K562 (cell line): ENCODE measurements around the gene ST8SIA2. TPM values are rescaled to one million over a fixed set of nuclear protein-coding genes. Genes with fewer than 3 reads are reported as not detected.

ENCODE experiments used
- ATAC-seq: fragments of 200-7000 bp; cut with Tn5 transposase; 3 replicates; pipeline ENCODE4 v1.9.1; 2020; ENCODE audit warnings: moderate library complexity
- BruUV-seq: library from RNA; stranded (reverse); fragments of 400-500 nt; replicated peaks from 2 replicates; lab custom pipeline; 2021; lab: Mats Ljungman, UMichigan
- CTCF ChIA-PET: fragments of 300-600 bp; formaldehyde crosslinking; extraction: SDS; loops from one replicate; lab custom pipeline; 2021; ENCODE audit warnings: low intra/inter-chr PET ratio; lab: Yijun Ruan, JAX
- POLR2A ChIA-PET: fragments of 300-600, 350-650 bp; sonication (Branson Sonifier 250); formaldehyde crosslinking; extraction: SDS; loops from one replicate; lab custom pipeline; 2021; ENCODE audit warnings: antibody characterized with exemption, inconsistent platforms; lab: Yijun Ruan, JAX
- DNase-seq, 4 experiments: peaks; one replicate each; pipeline versions ENCODE4 v3.0.0 to v3.0.0-alpha.2; 2011 to 2018; ENCODE audit warnings: low spot score in 3 of 4, mixed read lengths in 3 of 4; ENCODE audit errors: extremely low read depth in 1 of 4
- FAIRE-seq: peaks from 2 replicates; lab custom pipeline; 2011; peaks lifted over from hg19 to GRCh38; lab: Jason Lieb, UNC
- H2AFZ ChIP-seq: 2 replicates; pipeline ENCODE4 v1.6.0; 2011; ENCODE audit warnings: low read depth, low read length, control low read depth, inconsistent platforms
- H3K27ac ChIP-seq: fragments of 200-600 bp; 3 replicates; pipeline ENCODE4 v1.8.0; 2011; ENCODE audit warnings: low read depth, mild to moderate bottlenecking, control low read depth, inconsistent platforms, low read length, moderate library complexity, mixed read lengths; ENCODE audit errors: extremely low read depth
- H3K27me3 ChIP-seq, 2 experiments: fragments of 300-600 bp in 1 of 2; 2 replicates in 1 of 2; 3 replicates in 1 of 2; pipeline versions ENCODE4 v1.6.0 to v1.8.0; 2011; ENCODE audit warnings: inconsistent platforms in 2 of 2, low read length in 2 of 2, mild to moderate bottlenecking in 1 of 2, mixed read lengths in 1 of 2, moderate library complexity in 1 of 2; ENCODE audit not compliant: control insufficient read depth in 2 of 2, insufficient read depth in 2 of 2
- H3K36me3 ChIP-seq: fragments of 300-600 bp; 3 replicates; pipeline ENCODE4 v1.8.0; 2011; ENCODE audit warnings: mild to moderate bottlenecking, low read length, inconsistent platforms; ENCODE audit not compliant: control insufficient read depth, insufficient read depth
- H3K4me1 ChIP-seq, 2 experiments: fragments of 200-600 bp in 1 of 2; replicated peaks in 1 of 2; 2 replicates in 1 of 2; 3 replicates in 1 of 2; pipeline versions ENCODE4 v1.5.1 to v1.8.0; 2011; ENCODE audit warnings: inconsistent platforms in 2 of 2, low read length in 2 of 2, mild to moderate bottlenecking in 1 of 2, mixed read lengths in 1 of 2, moderate library complexity in 1 of 2; ENCODE audit not compliant: control insufficient read depth in 2 of 2, insufficient read depth in 2 of 2
- H3K4me2 ChIP-seq: 2 replicates; pipeline ENCODE4 v1.6.1; 2011; ENCODE audit warnings: low read length, control low read depth, inconsistent platforms, mixed read lengths; ENCODE audit not compliant: insufficient read depth
- H3K4me3 ChIP-seq: fragments of 200-600 bp; sonication (generic), shearing (Covaris generic); 2 replicates; pipeline ENCODE4 v1.5.1; 2016; ENCODE audit warnings: control low read depth, inconsistent platforms
- H3K79me2 ChIP-seq: fragments of 200-600 bp; 3 replicates; pipeline ENCODE4 v1.8.0; 2011; ENCODE audit warnings: low read length, inconsistent platforms; ENCODE audit not compliant: control insufficient read depth, insufficient read depth
- H3K9ac ChIP-seq, 2 experiments: 2 replicates each; pipeline versions ENCODE4 v1.6.0 to v1.6.1; 2011; ENCODE audit warnings: low read depth in 2 of 2, low read length in 2 of 2, control low read depth in 1 of 2, inconsistent platforms in 1 of 2, mild to moderate bottlenecking in 1 of 2, mixed read lengths in 1 of 2; ENCODE audit not compliant: insufficient read depth in 1 of 2
- H3K9me1 ChIP-seq: one replicate; pipeline ENCODE4 v1.6.0; 2011; ENCODE audit warnings: inconsistent platforms, mild to moderate bottlenecking, low read length, moderate library complexity; ENCODE audit not compliant: control insufficient read depth, insufficient read depth
- H3K9me3 ChIP-seq: replicated peaks from 2 replicates; pipeline ENCODE4 v1.5.1; 2011; ENCODE audit warnings: low read depth, low read length, inconsistent platforms; ENCODE audit not compliant: control insufficient read depth, insufficient read depth
- H4K20me1 ChIP-seq: replicated peaks from 2 replicates; pipeline ENCODE4 v1.6.1; 2011; ENCODE audit warnings: low read length, inconsistent platforms, mixed read lengths; ENCODE audit not compliant: control insufficient read depth, insufficient read depth
- BCOR ChIP-seq: fragments of 450-650 bp; IDR thresholded peaks from 2 replicates; pipeline ENCODE4 v1.6.1; 2016
- CAMTA2 ChIP-seq: fragments of 250-450 bp; sonication (Bioruptor Pico); conservative IDR thresholded peaks from 2 replicates; pipeline ENCODE4 v1.5.1; 2022
- ZBTB8A ChIP-seq: fragments of 450-650 bp; IDR thresholded peaks from 2 replicates; pipeline ENCODE4 v1.6.1; 2018; ENCODE audit warnings: mild to moderate bottlenecking, moderate library complexity; ENCODE audit not compliant: partially characterized antibody
- ZNF311 ChIP-seq: fragments of 250-450 bp; sonication (Bioruptor Pico); IDR thresholded peaks from 2 replicates; pipeline ENCODE4 v1.4.0; 2020; ENCODE audit warnings: mild to moderate bottlenecking, moderate library complexity
- WGBS: fragments of 100-300 bp; shearing (Covaris generic); methylation state at CpG from one replicate; pipeline ENCODE4 v1.1.6; 2016; ENCODE audit warnings: low coverage, mixed read lengths; ENCODE audit not compliant: insufficient coverage; ENCODE audit errors: missing lambda C conversion rate; 5-methylcytosine and 5-hydroxymethylcytosine counted together
- in situ Hi-C: fragments of 300-500 bp; cut with MboI; formaldehyde crosslinking; loops from 4 replicates; pipeline ENCODE4 v1.15.0; 2018; ENCODE audit warnings: inconsistent platforms, mixed read lengths
- intact Hi-C: fragments of 100-400 bp; cut with micrococcal nuclease; formaldehyde crosslinking; loops from 2 replicates; pipeline ENCODE4 v1.14.2; 2022
- polyA plus RNA-seq, 8 experiments: library from polyadenylated mRNA; depleted of rRNA in 4 of 8; stranded (reverse) in 5 of 8; unstranded in 3 of 8; fragments of >200 nt; fragmentation: Nextera tagmentation in 2 of 8; fragmentation: Illumina TruSeq in 1 of 8; extraction: Ambion mirVana in 2 of 8; extraction: Trizol in 1 of 8; gene quantifications; 2 replicates each; pipeline versions ENCODE4 v1.2.1 to v1.2.3, GENCODE V29; 2011 to 2014; ENCODE audit warnings: inconsistent platforms in 1 of 8, missing spikeins in 1 of 8
- total RNA-seq, 7 experiments: library from RNA; depleted of rRNA in 6 of 7; stranded (reverse); fragments of >200 nt in 6 of 7; fragmentation: Illumina TruSeq in 2 of 7; extraction: Trizol in 2 of 7; gene quantifications; 2 replicates each; pipeline versions ENCODE4 v1.2.1 to v1.2.3, GENCODE V29; 2011 to 2021; ENCODE audit warnings: low replicate concordance in 1 of 7
- TF ChIP-seq, protein P1 (sequence below): fragments of 450-650 bp; IDR thresholded peaks from 2 replicates; pipeline ENCODE4 v1.6.1; 2017; ENCODE audit warnings: antibody characterized with exemption

ST8SIA2 gene
- total and polyA plus RNA-seq, 9 of the 15 experiments (the other 6 are each of a cell fraction or from before 2014, with no cell fraction given): not detected

DNA sequence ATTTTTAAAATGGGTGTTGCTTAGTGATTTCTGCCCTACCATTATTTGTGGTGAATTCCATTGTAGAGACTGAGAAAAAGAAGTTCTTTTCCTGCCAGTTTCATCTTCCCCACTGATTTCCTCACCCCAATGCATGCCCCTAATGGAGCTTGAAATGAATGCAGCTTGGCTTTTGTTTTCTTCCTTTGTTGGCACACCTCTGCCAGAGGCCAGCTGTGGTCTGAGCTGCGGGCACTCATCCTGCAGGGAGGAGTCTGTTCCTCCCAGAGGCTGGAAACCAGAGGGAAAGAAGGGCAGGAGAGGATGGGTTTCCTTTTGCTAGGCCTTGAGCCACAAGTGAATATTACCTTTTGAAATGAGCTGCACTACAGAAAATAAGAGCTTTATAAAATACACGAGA, 9.3 kb upstream of the ST8SIA2 start (continued):
- TF ChIP-seq, protein P1, sequence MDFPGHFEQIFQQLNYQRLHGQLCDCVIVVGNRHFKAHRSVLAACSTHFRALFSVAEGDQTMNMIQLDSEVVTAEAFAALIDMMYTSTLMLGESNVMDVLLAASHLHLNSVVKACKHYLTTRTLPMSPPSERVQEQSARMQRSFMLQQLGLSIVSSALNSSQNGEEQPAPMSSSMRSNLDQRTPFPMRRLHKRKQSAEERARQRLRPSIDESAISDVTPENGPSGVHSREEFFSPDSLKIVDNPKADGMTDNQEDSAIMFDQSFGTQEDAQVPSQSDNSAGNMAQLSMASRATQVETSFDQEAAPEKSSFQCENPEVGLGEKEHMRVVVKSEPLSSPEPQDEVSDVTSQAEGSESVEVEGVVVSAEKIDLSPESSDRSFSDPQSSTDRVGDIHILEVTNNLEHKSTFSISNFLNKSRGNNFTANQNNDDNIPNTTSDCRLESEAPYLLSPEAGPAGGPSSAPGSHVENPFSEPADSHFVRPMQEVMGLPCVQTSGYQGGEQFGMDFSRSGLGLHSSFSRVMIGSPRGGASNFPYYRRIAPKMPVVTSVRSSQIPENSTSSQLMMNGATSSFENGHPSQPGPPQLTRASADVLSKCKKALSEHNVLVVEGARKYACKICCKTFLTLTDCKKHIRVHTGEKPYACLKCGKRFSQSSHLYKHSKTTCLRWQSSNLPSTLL: no peak
- TF ChIP-seq ZBTB8A (no peak), CAMTA2 (CRISPR knock-in tag) (no peak), ZNF311 (CRISPR knock-in tag) (no peak)

DNA sequence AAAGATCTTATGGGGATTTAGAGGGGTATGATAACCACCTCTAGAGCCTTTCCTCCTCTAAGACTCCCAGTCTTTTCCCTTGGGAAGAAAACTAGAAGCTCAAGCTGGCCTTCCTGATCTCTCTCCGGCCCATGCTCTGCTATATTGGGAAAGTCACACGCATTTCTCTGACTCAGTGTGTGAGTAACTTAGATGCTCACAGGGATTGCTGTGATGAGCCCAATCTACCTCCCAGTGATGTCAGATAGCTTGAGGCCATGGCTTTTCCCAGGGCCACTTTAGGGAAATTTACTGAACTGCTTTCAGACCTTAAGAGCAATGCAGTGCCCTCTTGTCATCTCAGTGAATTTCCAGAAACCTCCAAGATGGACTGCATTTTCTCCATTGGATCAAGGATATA, 8.6 kb upstream of the ST8SIA2 start:
- in situ Hi-C loops: loop anchor here (10.0 kb wide), 1 partner anchor 290 kb away; no protein-coding TSS in a partner anchor
- Histone ChIP-seq H3K79me2 (no peaks in the 10 kb centered on the region), H3K4me2 (no peak overlapping the region), H4K20me1 (no peaks in the 10 kb centered on the region), H3K36me3 (no peaks in the 10 kb centered on the region), H3K9me1 (no peaks in the 10 kb centered on the region), H3K9ac (no peak overlapping the region), H3K9me3 (no peaks in the 10 kb centered on the region), H3K4me1 (no peaks in the 10 kb centered on the region), H3K27ac (no peak overlapping the region), H2AFZ (no peak overlapping the region), H3K4me3 (no peak overlapping the region), H3K27me3 (peaks cover 0 to 16% of the 10 kb centered on the region in 2 experiments; a peak in 3 of 5 replicates)
- no peak for ATAC-seq
- no peak for DNase-seq
- CTCF ChIA-PET: no interaction called here
- intact Hi-C loops: no loop called here
- WGBS: 5% methylated on average over 2 of the region's 2 CpGs
- TF ChIP-seq BCOR: no peak
- POLR2A ChIA-PET: interaction anchor here (0.6 kb wide), 1 partner anchor 36 kb away, joined by 3 read pairs; no protein-coding TSS in a partner anchor
- FAIRE-seq: no peak
- BruUV-seq: no TSS peak
